Progenitor cell of endocrine pancreas (in vitro differentiated cells): ENCODE data around the gene EHD3. TPM values are rescaled to one million over a fixed set of nuclear protein-coding genes. Genes with fewer than 3 reads are reported as not detected.

Source experiments
- DNase-seq: peaks from one replicate; pipeline ENCODE4 v3.0.0; 2021; ENCODE audit warnings: low spot score; ENCODE audit not compliant: unreplicated experiment
- H3K27ac Mint-ChIP-seq: 2 replicates; pipeline ENCODE4 v1.8.0; 2021; ENCODE audit warnings: mild to moderate bottlenecking, moderate library complexity, mixed read lengths
- H3K27me3 Mint-ChIP-seq: 2 replicates; pipeline ENCODE4 v1.8.0; 2021; ENCODE audit warnings: mixed read lengths
- H3K36me3 Mint-ChIP-seq: 2 replicates; pipeline ENCODE4 v1.8.0; 2022; ENCODE audit warnings: mixed read lengths; ENCODE audit not compliant: insufficient read depth
- H3K4me1 Mint-ChIP-seq: 2 replicates; pipeline ENCODE4 v1.8.0; 2021; ENCODE audit warnings: low read depth, mixed read lengths
- H3K4me3 Mint-ChIP-seq: 2 replicates; pipeline ENCODE4 v1.8.0; 2021; ENCODE audit warnings: low read depth, mild to moderate bottlenecking, moderate library complexity, mixed read lengths
- H3K9me3 Mint-ChIP-seq: 2 replicates; pipeline ENCODE4 v1.8.0; 2021; ENCODE audit warnings: low read depth, mixed read lengths
- total RNA-seq: library from RNA; stranded (reverse); gene quantifications from 2 replicates; pipeline ENCODE4 v1.2.1, GENCODE V29; 2021
- TF ChIP-seq, protein P1 (sequence below): fragments of 200-600 bp; sonication (generic); IDR thresholded peaks from one replicate; pipeline ENCODE4 v1.5.0; 2021; ENCODE audit warnings: antibody characterized with exemption, mild to moderate bottlenecking; ENCODE audit not compliant: unreplicated experiment

The EHD3 gene
- total RNA-seq, 1 donor from 2014 or later: 7.0 TPM

DNA sequence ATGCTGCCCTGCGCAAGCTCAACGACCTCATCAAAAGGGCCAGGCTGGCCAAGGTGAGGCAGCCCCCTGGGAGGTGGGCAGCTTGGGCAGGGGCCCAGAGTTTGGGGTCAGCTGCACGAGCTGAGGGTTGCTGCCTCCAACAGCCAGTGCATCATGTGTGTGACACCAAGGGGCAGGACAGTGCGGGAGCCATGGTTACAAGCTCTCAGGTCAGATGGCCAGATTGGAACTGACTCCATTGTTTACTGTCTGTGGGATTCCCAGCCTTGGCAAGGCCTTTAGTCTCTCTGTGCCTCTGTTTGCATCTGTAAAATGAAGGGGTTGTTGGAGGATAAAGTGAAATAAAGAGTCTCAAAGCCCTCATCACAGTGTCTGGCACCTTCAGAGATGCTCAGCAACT is 26.9 kb downstream of the EHD3 start:
- no peaks in the 10 kb centered on the region for H3K9me3 Mint-ChIP-seq
- H3K27me3 Mint-ChIP-seq: no peaks in the 10 kb centered on the region
- H3K4me3 Mint-ChIP-seq: no peak overlapping the region
- no peak for DNase-seq
- peaks cover 11% of the 10 kb centered on the region for H3K4me1 Mint-ChIP-seq
- H3K27ac Mint-ChIP-seq: no peak overlapping the region
- peaks cover 2% of the 10 kb centered on the region for H3K36me3 Mint-ChIP-seq
- TF ChIP-seq, protein P1, sequence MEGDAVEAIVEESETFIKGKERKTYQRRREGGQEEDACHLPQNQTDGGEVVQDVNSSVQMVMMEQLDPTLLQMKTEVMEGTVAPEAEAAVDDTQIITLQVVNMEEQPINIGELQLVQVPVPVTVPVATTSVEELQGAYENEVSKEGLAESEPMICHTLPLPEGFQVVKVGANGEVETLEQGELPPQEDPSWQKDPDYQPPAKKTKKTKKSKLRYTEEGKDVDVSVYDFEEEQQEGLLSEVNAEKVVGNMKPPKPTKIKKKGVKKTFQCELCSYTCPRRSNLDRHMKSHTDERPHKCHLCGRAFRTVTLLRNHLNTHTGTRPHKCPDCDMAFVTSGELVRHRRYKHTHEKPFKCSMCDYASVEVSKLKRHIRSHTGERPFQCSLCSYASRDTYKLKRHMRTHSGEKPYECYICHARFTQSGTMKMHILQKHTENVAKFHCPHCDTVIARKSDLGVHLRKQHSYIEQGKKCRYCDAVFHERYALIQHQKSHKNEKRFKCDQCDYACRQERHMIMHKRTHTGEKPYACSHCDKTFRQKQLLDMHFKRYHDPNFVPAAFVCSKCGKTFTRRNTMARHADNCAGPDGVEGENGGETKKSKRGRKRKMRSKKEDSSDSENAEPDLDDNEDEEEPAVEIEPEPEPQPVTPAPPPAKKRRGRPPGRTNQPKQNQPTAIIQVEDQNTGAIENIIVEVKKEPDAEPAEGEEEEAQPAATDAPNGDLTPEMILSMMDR: no peak

DNA sequence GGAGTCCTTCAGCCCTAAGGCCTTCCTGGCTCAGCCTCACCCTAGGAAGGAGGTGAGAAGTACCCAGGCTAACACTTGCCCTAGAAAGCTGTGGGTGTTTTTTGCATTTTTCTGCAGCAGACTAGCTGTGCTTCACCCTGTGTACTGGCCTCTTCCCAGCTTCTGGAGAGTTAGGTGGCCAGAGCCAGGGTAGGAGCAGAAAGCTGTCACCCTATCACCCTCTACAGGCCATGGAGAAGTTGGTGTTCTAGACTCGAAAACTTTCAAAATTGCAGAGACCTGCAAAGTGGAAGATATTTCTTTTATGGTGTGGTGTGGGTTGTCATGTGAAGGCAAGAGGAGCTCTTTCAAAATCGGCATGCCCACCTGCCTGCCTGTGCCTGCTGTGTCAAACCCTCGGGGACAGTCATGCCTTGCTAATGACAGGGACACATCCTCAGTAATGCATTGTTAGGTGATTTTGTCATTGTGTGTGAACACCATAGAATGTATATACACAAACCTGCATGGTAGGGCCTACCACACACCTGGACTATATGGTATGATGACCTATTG is 29.8 kb downstream of the EHD3 start:
- TF ChIP-seq, protein P1: no peak
- DNase-seq: no peak
- Mint-ChIP-seq H3K36me3 (peaks cover 3% of the 10 kb centered on the region), H3K4me1 (peaks cover 5% of the 10 kb centered on the region), H3K27me3 (no peaks in the 10 kb centered on the region), H3K9me3 (no peaks in the 10 kb centered on the region), H3K4me3 (no peak overlapping the region), H3K27ac (no peak overlapping the region)

DNA sequence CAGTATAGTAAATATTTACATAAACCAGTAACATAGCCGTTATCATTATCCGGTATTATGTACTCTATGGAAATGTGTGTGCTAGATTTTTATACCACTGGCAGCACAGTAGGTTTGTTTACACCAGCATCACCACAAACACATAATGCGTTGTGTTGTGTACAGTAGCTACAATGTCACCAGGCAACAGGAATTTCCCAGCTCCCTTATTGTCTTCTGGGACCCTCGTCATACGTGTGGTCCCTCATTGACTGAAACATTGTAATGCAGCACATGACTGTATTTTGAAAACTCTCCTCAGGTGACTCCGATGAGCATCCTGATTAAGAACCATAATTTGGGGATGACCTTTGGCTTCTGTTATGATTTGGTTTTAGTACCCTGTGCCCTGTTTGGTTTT is 31.3 kb downstream of the EHD3 start:
- Mint-ChIP-seq H3K36me3 (peaks cover 3% of the 10 kb centered on the region), H3K4me1 (peaks cover 5% of the 10 kb centered on the region), H3K9me3 (no peaks in the 10 kb centered on the region), H3K27ac (no peak overlapping the region), H3K27me3 (no peaks in the 10 kb centered on the region), H3K4me3 (no peak overlapping the region)
- TF ChIP-seq, protein P1: no peak
- no peak for DNase-seq

DNA sequence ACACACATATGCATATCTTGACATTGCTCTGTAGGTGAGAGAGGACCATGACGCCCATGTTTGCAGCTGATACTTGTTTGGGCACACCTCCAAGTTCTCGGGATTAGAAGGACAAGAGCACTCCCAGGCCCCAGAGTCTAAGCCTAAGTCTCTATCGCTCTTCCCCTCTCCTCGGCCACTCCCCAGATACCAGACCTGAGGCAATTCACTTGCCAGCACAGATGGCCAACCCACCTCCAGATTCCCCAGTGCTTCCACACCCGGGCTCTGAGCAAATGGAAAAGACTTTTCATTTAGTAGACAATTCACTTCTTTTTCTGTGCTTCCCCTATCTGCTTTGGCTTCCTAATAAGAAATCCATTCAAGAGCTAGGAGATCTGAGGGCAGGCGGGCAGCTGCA is 32.9 kb downstream of the EHD3 start:
- DNase-seq: no peak
- no peaks in the 10 kb centered on the region for H3K9me3 Mint-ChIP-seq
- H3K27ac Mint-ChIP-seq: no peak overlapping the region
- H3K27me3 Mint-ChIP-seq: no peaks in the 10 kb centered on the region
- H3K4me1 Mint-ChIP-seq: peaks cover 5% of the 10 kb centered on the region
- peaks cover 1% of the 10 kb centered on the region for H3K36me3 Mint-ChIP-seq
- no peak overlapping the region for H3K4me3 Mint-ChIP-seq
- TF ChIP-seq, protein P1: no peak

DNA sequence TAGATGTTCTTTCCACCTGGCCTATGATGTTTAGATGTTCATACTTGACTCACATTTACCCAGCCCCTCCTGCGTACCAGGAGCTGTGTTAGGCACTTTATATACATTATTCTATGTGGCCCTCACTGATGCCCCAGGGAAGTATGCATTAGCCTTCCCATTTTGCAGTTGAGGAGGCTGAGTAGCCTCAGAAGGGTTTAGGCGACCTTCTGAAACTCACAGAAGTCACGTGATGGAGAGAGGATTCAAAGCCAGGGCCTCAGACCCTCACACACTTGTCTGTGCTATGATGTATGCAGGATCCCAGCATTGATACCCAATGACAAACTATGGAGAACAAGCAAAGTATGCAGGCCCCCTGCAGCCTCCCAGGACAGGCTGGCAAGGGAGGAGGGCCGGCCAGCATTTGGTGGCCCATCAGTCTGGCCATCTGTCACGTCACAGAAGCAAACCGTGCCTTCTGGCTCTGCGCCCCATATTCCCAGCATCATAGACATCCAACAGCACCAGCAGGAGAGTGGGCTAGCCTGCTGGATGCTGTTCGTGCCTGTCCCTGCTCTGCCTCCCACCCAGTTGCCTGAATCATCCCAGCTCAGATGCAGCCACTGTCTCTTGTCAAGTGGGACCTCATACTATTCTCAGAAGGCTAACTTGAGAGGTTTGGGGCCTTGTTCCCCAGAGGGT is 33.6 kb downstream of the EHD3 start:
- H3K27ac Mint-ChIP-seq: no peak overlapping the region
- H3K4me3 Mint-ChIP-seq: no peak overlapping the region
- no peak for DNase-seq
- peaks cover 1% of the 10 kb centered on the region for H3K36me3 Mint-ChIP-seq
- TF ChIP-seq, protein P1: no peak
- H3K9me3 Mint-ChIP-seq: no peaks in the 10 kb centered on the region
- H3K4me1 Mint-ChIP-seq: peaks cover 5% of the 10 kb centered on the region
- H3K27me3 Mint-ChIP-seq: no peaks in the 10 kb centered on the region
